Measurements from ENCODE around the gene PLCXD1. TPM values are rescaled to one million over a fixed set of nuclear protein-coding genes. Genes with fewer than 3 reads are reported as not detected.

Gene PLCXD1
- total and polyA plus RNA-seq, 9 of the 15 experiments (the other 6 are each of a cell fraction or from before 2014, with no cell fraction given): 6.0 to 60.2 (median 39.5) TPM

- H3K36me3 ChIP-seq (ENCODE audit: control insufficient read depth, insufficient read depth, low read length): no peaks in the 10 kb centered on the region
- ATAC-seq: no peak
- FAIRE-seq: no peak
- in situ Hi-C loops (cut with MboI) (no loop called here), intact Hi-C loops (cut with micrococcal nuclease) (no loop called here)
- H3K79me2 ChIP-seq (ENCODE audit: control insufficient read depth, insufficient read depth, low read length): no peaks in the 10 kb centered on the region
- ChIA-PET POLR2A (no interaction called here), CTCF (ENCODE audit: low intra/inter-chr PET ratio) (no interaction called here)
- H3K9me1 ChIP-seq (ENCODE audit: control insufficient read depth, insufficient read depth, low read length): no peaks in the 10 kb centered on the region
- TF ChIP-seq HOMEZ (CRISPR knock-in tag; IDR thresholded peaks at IDR 0.05) (no peak), ZNF354B (CRISPR knock-in tag; IDR thresholded peaks at IDR 0.05) (no peak), TBP (optimal IDR thresholded peaks at IDR 0.05; ENCODE audit: low read depth, low read length) (no peak), JUND (IDR thresholded peaks at IDR 0.05; ENCODE audit: borderline replicate concordance, low read depth, low read length) (no peak), JUND (tag; IDR thresholded peaks at IDR 0.05; ENCODE audit: borderline replicate concordance, low read depth, low read length) (no peak), ZNF280A (IDR thresholded peaks at IDR 0.05; ENCODE audit: low read depth, partially characterized antibody) (no peak), E2F4 (CRISPR knock-in tag; IDR thresholded peaks at IDR 0.05; ENCODE audit: low read depth) (no peak), JUN (IDR thresholded peaks at IDR 0.05; ENCODE audit: borderline replicate concordance, low read depth, low read length) (no peak), JUN (CRISPR knock-in tag; IDR thresholded peaks at IDR 0.05; ENCODE audit: borderline replicate concordance) (no peak), ZNF444 (CRISPR knock-in tag; IDR thresholded peaks at IDR 0.05) (no peak), HES1 (IDR thresholded peaks at IDR 0.05; ENCODE audit: low read depth) (no peak), ATF2 (CRISPR knock-in tag; IDR thresholded peaks at IDR 0.05) (no peak), SP1 (CRISPR knock-in tag; IDR thresholded peaks at IDR 0.05) (no peak)
- H2AFZ ChIP-seq (ENCODE audit: low read depth, low read length): no peak overlapping the region
- no peak overlapping the region for H3K27ac ChIP-seq (ENCODE audit: extremely low read depth, low read depth, low read length)
- WGBS (ENCODE audit: insufficient coverage, low coverage, missing lambda C conversion rate): 67% methylated on average over 17 of the region's 47 CpGs
- no peak overlapping the region for H3K4me3 ChIP-seq
- no peaks in the 10 kb centered on the region for H3K9me3 ChIP-seq (replicated peaks; ENCODE audit: control insufficient read depth, insufficient read depth, low read depth, low read length)
- no peak overlapping the region for H3K9ac ChIP-seq (ENCODE audit: insufficient read depth in 1 of 2, low read depth in 2 of 2, low read length in 2 of 2)
- H4K20me1 ChIP-seq (replicated peaks; ENCODE audit: control insufficient read depth, insufficient read depth, low read length): no peaks in the 10 kb centered on the region
- H3K27me3 ChIP-seq (ENCODE audit: control insufficient read depth in 2 of 2, insufficient read depth in 2 of 2, low read length in 2 of 2): no peaks in the 10 kb centered on the region
- no TSS peak for BruUV-seq (replicated peaks)
- H3K4me1 ChIP-seq (replicated peaks in 1 of 2; ENCODE audit: control insufficient read depth in 2 of 2, insufficient read depth in 2 of 2, low read length in 2 of 2): peaks cover 0 to 5% of the 10 kb centered on the region in 2 experiments; a peak in 2 of 5 replicates
- DNase-seq (ENCODE audit: extremely low read depth in 1 of 4, low spot score in 3 of 4): no peak
- H3K4me2 ChIP-seq (ENCODE audit: insufficient read depth, low read length): no peak overlapping the region
Observed at GRCh38 chrX:334971-335757, 54.0 kb downstream of the PLCXD1 start.
